Tibial artery (tissue), 4 donors: ENCODE data around the gene EFCAB6.

Source experiments
- DNase-seq, 2 donors: peaks; one replicate each; pipeline ENCODE4 v3.0.0-alpha.2; 2019
- H3K27ac ChIP-seq, 2 donors: fragments of 200-600 bp; sonication (generic) in 1 of 2; 1 replicate in 1 of 2; 2 replicates in 1 of 2; pipeline ENCODE4 v1.5.1; 2018 to 2019; ENCODE audit warnings: mild to moderate bottlenecking in 1 of 2
- H3K27me3 ChIP-seq, 2 donors: fragments of 200-600 bp; sonication (generic) in 1 of 2; one replicate each; pipeline versions ENCODE4 v1.5.1 to v1.6.0; 2016 to 2019
- H3K36me3 ChIP-seq, 3 donors: fragments of 200-600 bp; sonication (generic) in 2 of 3; one replicate each; pipeline ENCODE4 v1.5.1; 2016 to 2019; ENCODE audit warnings: mild to moderate bottlenecking in 2 of 3
- H3K4me1 ChIP-seq, 4 donors: fragments of 200-600 bp; sonication (generic) in 2 of 4; 1 replicate in 3 of 4; 2 replicates in 1 of 4; pipeline ENCODE4 v1.5.1; 2016 to 2019
- H3K4me3 ChIP-seq, 2 donors: fragments of 200-600 bp; sonication (generic) in 1 of 2; 1 replicate in 1 of 2; 2 replicates in 1 of 2; pipeline ENCODE4 v1.5.1; 2018 to 2019; ENCODE audit warnings: mild to moderate bottlenecking in 2 of 2
- H3K9me3 ChIP-seq, 3 donors: fragments of 200-600 bp; sonication (generic) in 1 of 3; one replicate each; pipeline ENCODE4 v1.5.1; 2016 to 2019
- intact Hi-C: fragments of 100-400 bp; cut with DNase I; formaldehyde crosslinking; loops from one replicate; pipeline ENCODE4 v1.15.0; 2023; ENCODE audit warnings: low total_unique reads
- TF ChIP-seq, protein P1 (sequence below), 2 experiments: fragments of 200-600 bp in 1 of 2; fragments of 450-650 bp in 1 of 2; IDR thresholded peaks; one replicate each; pipeline ENCODE4 v1.5.1; 2017 to 2019; ENCODE audit warnings: antibody characterized with exemption in 2 of 2, mild to moderate bottlenecking in 1 of 2, moderate library complexity in 1 of 2

The EFCAB6 gene

GRCh38 chr22:43835736-43836135 lies 23.6 kb upstream of the EFCAB6 start:
- DNase-seq, result no peak
- Histone ChIP-seq H3K36me3 (no peaks in the 10 kb centered on the region), H3K27ac (no peak overlapping the region), H3K4me1 (no peaks in the 10 kb centered on the region), H3K4me3 (no peak overlapping the region), H3K27me3 (peaks cover 0 to 44% of the 10 kb centered on the region in 2 donors), H3K9me3 (no peaks in the 10 kb centered on the region)
- intact Hi-C loops, result no loop called here
- TF ChIP-seq, protein P1, sequence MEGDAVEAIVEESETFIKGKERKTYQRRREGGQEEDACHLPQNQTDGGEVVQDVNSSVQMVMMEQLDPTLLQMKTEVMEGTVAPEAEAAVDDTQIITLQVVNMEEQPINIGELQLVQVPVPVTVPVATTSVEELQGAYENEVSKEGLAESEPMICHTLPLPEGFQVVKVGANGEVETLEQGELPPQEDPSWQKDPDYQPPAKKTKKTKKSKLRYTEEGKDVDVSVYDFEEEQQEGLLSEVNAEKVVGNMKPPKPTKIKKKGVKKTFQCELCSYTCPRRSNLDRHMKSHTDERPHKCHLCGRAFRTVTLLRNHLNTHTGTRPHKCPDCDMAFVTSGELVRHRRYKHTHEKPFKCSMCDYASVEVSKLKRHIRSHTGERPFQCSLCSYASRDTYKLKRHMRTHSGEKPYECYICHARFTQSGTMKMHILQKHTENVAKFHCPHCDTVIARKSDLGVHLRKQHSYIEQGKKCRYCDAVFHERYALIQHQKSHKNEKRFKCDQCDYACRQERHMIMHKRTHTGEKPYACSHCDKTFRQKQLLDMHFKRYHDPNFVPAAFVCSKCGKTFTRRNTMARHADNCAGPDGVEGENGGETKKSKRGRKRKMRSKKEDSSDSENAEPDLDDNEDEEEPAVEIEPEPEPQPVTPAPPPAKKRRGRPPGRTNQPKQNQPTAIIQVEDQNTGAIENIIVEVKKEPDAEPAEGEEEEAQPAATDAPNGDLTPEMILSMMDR (IDR thresholded peaks at IDR 0.05), result no peak

GRCh38 chr22:43835166-43835565 lies 23.1 kb upstream of the EFCAB6 start:
- no peak for DNase-seq
- H3K4me1 ChIP-seq, result no peaks in the 10 kb centered on the region
- TF ChIP-seq, protein P1 (IDR thresholded peaks at IDR 0.05), result no peak
- intact Hi-C loops, result no loop called here
- no peaks in the 10 kb centered on the region for H3K36me3 ChIP-seq
- H3K27me3 ChIP-seq, result peaks cover 0 to 44% of the 10 kb centered on the region in 2 donors
- H3K27ac ChIP-seq, result no peak overlapping the region
- H3K9me3 ChIP-seq, result no peaks in the 10 kb centered on the region
- no peak overlapping the region for H3K4me3 ChIP-seq

GRCh38 chr22:43833286-43834240 lies 21.5 kb upstream of the EFCAB6 start:
- Histone ChIP-seq H3K36me3 (no peaks in the 10 kb centered on the region), H3K27me3 (peaks cover 0 to 52% of the 10 kb centered on the region in 2 donors), H3K4me3 (no peak overlapping the region), H3K27ac (no peak overlapping the region), H3K4me1 (no peaks in the 10 kb centered on the region), H3K9me3 (no peaks in the 10 kb centered on the region)
- TF ChIP-seq, protein P1 (IDR thresholded peaks at IDR 0.05), result no peak
- DNase-seq, result no peak
- intact Hi-C loops, result no loop called here

GRCh38 chr22:43832393-43833265 lies 20.5 kb upstream of the EFCAB6 start:
- intact Hi-C loops, result no loop called here
- no peaks in the 10 kb centered on the region for H3K36me3 ChIP-seq

More at GRCh38 chr22:43832393-43833265, 20.5 kb upstream of the EFCAB6 start:
- DNase-seq, result no peak
- no peak overlapping the region for H3K27ac ChIP-seq
- no peak overlapping the region for H3K4me3 ChIP-seq
- no peaks in the 10 kb centered on the region for H3K4me1 ChIP-seq
- H3K9me3 ChIP-seq, result no peaks in the 10 kb centered on the region
- TF ChIP-seq, protein P1 (IDR thresholded peaks at IDR 0.05), result no peak
- H3K27me3 ChIP-seq, result peaks cover 0 to 53% of the 10 kb centered on the region in 2 donors
